GM12872 (cell line): ENCODE measurements around the gene BHLHE41.

Experiments used
- TF ChIP-seq, protein P1 (sequence below): IDR thresholded peaks from 3 replicates; pipeline ENCODE4 v1.5.1; 2011; ENCODE audit warnings: low read depth, mild to moderate bottlenecking, low read length, moderate library complexity; ENCODE audit not compliant: insufficient read depth

The BHLHE41 gene

DNA sequence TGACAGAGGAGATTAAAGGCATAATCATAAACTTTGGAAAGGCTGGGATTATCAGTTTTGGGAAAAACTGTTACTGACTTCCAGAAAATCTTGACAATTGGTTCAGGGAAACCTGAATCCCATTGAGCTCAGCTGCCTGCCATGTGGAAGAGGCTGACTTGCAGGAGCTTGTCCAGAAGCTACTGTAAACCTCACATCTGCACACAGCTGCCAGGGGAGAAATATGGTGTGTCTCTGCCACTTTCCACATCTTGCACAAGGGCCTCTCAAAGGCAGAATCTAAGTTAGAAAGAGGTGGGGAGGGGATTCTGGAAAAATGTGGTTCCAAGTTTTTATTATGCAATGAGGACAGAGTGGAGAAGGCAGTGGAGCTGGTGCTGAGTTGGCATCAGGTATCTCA, 8.7 kb upstream of the BHLHE41 start:
- TF ChIP-seq, protein P1, sequence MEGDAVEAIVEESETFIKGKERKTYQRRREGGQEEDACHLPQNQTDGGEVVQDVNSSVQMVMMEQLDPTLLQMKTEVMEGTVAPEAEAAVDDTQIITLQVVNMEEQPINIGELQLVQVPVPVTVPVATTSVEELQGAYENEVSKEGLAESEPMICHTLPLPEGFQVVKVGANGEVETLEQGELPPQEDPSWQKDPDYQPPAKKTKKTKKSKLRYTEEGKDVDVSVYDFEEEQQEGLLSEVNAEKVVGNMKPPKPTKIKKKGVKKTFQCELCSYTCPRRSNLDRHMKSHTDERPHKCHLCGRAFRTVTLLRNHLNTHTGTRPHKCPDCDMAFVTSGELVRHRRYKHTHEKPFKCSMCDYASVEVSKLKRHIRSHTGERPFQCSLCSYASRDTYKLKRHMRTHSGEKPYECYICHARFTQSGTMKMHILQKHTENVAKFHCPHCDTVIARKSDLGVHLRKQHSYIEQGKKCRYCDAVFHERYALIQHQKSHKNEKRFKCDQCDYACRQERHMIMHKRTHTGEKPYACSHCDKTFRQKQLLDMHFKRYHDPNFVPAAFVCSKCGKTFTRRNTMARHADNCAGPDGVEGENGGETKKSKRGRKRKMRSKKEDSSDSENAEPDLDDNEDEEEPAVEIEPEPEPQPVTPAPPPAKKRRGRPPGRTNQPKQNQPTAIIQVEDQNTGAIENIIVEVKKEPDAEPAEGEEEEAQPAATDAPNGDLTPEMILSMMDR: no peak

DNA sequence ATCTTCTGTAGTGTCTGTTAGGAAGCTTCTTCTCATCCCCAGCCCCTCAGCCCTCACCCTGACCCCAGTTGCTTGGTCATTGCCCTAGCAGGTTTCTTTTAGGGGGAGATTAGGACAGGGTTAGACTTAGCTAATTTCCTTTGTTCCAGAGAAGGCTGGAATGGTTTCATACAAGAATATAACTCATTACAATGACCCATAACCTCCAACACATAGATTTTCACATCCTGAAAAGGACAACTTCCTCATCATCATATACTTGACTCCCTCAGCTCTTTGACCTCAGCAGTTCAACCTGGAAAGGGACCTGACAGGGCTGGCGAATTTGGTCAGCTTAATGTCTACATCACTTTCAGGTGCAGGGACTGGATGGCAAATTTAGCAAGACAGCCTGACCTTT, 8.0 kb upstream of the BHLHE41 start:
- TF ChIP-seq, protein P1: no peak

DNA sequence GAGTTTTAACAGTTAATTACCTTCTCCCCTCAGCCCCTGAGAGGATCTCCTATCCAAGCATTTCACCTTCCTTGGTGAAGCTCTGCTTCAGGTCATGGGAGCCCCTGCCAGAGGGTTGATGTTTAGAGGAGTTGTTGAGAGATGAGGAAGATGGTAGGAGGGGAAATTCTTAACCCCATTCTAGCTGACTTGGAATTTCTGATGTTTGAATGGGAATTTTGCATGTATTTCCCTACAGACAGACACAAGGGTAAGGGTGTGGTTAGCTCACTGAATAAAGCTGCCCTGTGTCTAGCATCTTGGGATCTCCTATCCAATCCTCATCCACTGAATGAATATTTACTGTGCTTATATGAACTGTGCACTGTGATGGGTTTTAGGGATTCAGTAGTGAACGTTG, 7.1 kb upstream of the BHLHE41 start:
- TF ChIP-seq, protein P1: no peak

- TF ChIP-seq, protein P1: no peak
Observed at GRCh38 chr12:26130728-26131127, 5.9 kb upstream of the BHLHE41 start.

DNA sequence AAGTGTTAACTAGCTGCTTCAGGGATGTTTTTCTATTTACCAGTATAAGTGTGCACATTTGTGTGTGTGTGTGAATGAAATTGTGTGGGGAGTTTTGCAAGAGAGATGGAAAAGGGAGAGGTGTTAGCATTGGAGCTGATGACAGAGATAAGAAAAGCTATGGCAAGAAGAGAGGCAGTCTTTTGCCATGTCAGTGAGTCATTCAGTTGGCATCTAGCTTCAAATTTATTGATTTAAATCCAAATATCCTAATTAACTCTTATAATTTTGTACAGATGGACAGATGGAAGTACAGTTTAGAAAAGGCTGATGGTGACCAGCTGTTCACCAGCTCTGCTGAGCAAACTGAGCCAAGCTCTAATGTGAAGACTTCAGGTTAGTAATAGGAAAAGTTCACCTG, 3.3 kb upstream of the BHLHE41 start:
- TF ChIP-seq, protein P1: no peak

DNA sequence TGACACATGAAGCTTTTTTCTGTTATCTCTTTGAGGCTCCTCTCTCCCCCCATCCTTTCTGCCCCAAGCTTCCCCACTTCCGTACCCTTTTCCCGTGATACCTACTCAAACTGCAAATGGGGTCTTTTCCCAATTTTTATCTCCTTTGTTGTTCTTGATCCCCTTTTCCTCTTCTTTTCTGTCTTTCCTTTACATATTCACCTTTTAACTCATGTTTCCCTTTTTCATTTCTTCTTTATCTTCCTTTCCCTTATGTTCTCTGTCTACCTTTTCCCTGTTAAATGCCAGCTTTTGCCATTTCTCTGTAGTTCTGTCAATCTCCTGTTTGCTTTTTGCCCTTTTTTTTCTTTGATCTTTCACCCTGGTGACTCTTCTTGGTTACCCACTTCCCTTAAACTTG, 2.6 kb upstream of the BHLHE41 start:
- TF ChIP-seq, protein P1: no peak

- TF ChIP-seq, protein P1: no peak
Observed at GRCh38 chr12:26126340-26127284, 1.8 kb upstream of the BHLHE41 start.
